Thyroid gland (tissue), 4 donors: ENCODE data around the gene NATD1. TPM values are rescaled to one million over a fixed set of nuclear protein-coding genes. Genes with fewer than 3 reads are reported as not detected.

Source experiments
- DNase-seq, 2 donors: peaks; one replicate each; pipeline ENCODE4 v3.0.0-alpha.2; 2019
- H3K27ac ChIP-seq, 3 donors: fragments of 200-600 bp; sonication (generic); 1 replicate in 2 of 3; 2 replicates in 1 of 3; pipeline ENCODE4 v1.5.1; 2016 to 2019; ENCODE audit warnings: mild to moderate bottlenecking in 1 of 3, moderate library complexity in 1 of 3
- H3K27me3 ChIP-seq: fragments of 200-600 bp; sonication (generic); one replicate; pipeline ENCODE4 v1.5.1; 2019
- H3K36me3 ChIP-seq, 2 donors: fragments of 200-600 bp; sonication (generic); one replicate each; pipeline ENCODE4 v1.5.1; 2016 to 2019
- H3K4me1 ChIP-seq, 2 donors: fragments of 200-600 bp; sonication (generic); one replicate each; pipeline ENCODE4 v1.5.1; 2017 to 2019
- H3K4me3 ChIP-seq, 3 donors: fragments of 200-600 bp; sonication (generic); replicated peaks in 1 of 3; 1 replicate in 2 of 3; 2 replicates in 1 of 3; pipeline ENCODE4 v1.5.1; 2016; ENCODE audit warnings: mild to moderate bottlenecking in 1 of 3
- H3K9me3 ChIP-seq: fragments of 200-600 bp; sonication (generic); one replicate; pipeline ENCODE4 v1.5.1; 2017
- CTCF ChIP-seq, 6 experiments: fragments of 200-600 bp in 3 of 6; fragments of 450-650 bp in 3 of 6; sonication (generic) in 3 of 6; IDR thresholded peaks; one replicate each; pipeline ENCODE4 v1.5.1; 2016 to 2019; ENCODE audit warnings: antibody characterized with exemption in 6 of 6, mild to moderate bottlenecking in 2 of 6, inconsistent platforms in 1 of 6, moderate library complexity in 1 of 6
- POLR2A ChIP-seq, 2 donors: fragments of 450-650 bp; IDR thresholded peaks; one replicate each; pipeline ENCODE4 v1.6.1; 2017; ENCODE audit warnings: antibody characterized with exemption in 2 of 2, mild to moderate bottlenecking in 2 of 2, moderate library complexity in 1 of 2
- WGBS, 2 donors: methylation state at CpG; one replicate each; pipeline ENCODE4 v1.1.5; 2017; 5-methylcytosine and 5-hydroxymethylcytosine counted together
- intact Hi-C: fragments of 100-400 bp; cut with DNase I; formaldehyde crosslinking; loops from one replicate; pipeline ENCODE4 v1.15.1; 2023
- total RNA-seq, 4 donors: library from RNA; depleted of rRNA; stranded (reverse); fragments of >200 nt; gene quantifications; one replicate each; pipeline ENCODE4 v1.2.3, GENCODE V29; 2016

The NATD1 gene
- total RNA-seq, 4 donors from 2014 or later, result 18.6 to 34.1 (median 21.2) TPM

GRCh38 chr17:21217346-21217745 lies 35.9 kb downstream of the NATD1 start:
- Histone ChIP-seq H3K4me1 (peaks cover 18 to 21% of the 10 kb centered on the region in 2 donors), H3K27me3 (no peaks in the 10 kb centered on the region), H3K27ac (no peak overlapping the region), H3K36me3 (no peaks in the 10 kb centered on the region), H3K9me3 (no peaks in the 10 kb centered on the region), H3K4me3 (no peak overlapping the region)
- intact Hi-C loops, result loop anchor here (10.0 kb wide), 1 partner anchor 93 kb away; the partner anchor contains the start of gene DHRS7B
- DNase-seq, result no peak
- TF ChIP-seq CTCF (IDR thresholded peaks at IDR 0.05) (no peak), POLR2A (IDR thresholded peaks at IDR 0.05) (no peak)
- WGBS, 2 donors, result 79 to 87% methylated on average over 1 of the region's 1 CpG

- 89 to 95% methylated on average over 6 of the region's 6 CpGs for WGBS, 2 donors
- no peak for TF ChIP-seq CTCF (IDR thresholded peaks at IDR 0.05)
- TF ChIP-seq POLR2A (IDR thresholded peaks at IDR 0.05), result no peak
- Histone ChIP-seq H3K9me3 (no peaks in the 10 kb centered on the region), H3K4me1 (peaks cover 31 to 35% of the 10 kb centered on the region in 2 donors), H3K27ac (no peak overlapping the region), H3K36me3 (no peaks in the 10 kb centered on the region), H3K27me3 (no peaks in the 10 kb centered on the region), H3K4me3 (no peak overlapping the region)
- no peak for DNase-seq
- intact Hi-C loops, result loop anchor here (10.0 kb wide), 1 partner anchor 91 kb away; the partner anchor contains the start of gene DHRS7B
These were observed 37.3 kb downstream of the NATD1 start for GRCh38 chr17:21215935-21216334.

- 12 to 19% methylated on average over 12 to 22 of the region's 23 CpGs for WGBS, 2 donors
- Histone ChIP-seq H3K36me3 (no peaks in the 10 kb centered on the region), H3K27ac (peak overlapping the region; percentile 77 to 96 (median 90)), H3K4me1 (peaks cover 41 to 45% of the 10 kb centered on the region in 2 donors), H3K9me3 (no peaks in the 10 kb centered on the region), H3K27me3 (no peaks in the 10 kb centered on the region), H3K4me3 (peak overlapping the region; percentile 50 to 97 (median 86))
- intact Hi-C loops, result loop anchor here (5.0 to 10.0 kb wide), 2 partner anchors 90 to 173 kb away; partner anchors contain the start of genes DHRS7B and USP22
- no peak for DNase-seq
- TF ChIP-seq CTCF (IDR thresholded peaks at IDR 0.05) (no peak), POLR2A (IDR thresholded peaks at IDR 0.05) (no peak)
These were observed 38.3 kb downstream of the NATD1 start for GRCh38 chr17:21214777-21215541.

- intact Hi-C loops, result loop anchor here (5.0 to 10.0 kb wide), 2 partner anchors 89 to 172 kb away; partner anchors contain the start of genes DHRS7B and USP22
- 0 to 2% methylated on average over 9 to 10 of the region's 76 CpGs for WGBS, 2 donors
- peak within 1 kb of the TSS; percentile 77 to 96 (median 90) for H3K27ac ChIP-seq
- no peaks in the 10 kb centered on the region for H3K9me3 ChIP-seq
- H3K36me3 ChIP-seq, result no peaks in the 10 kb centered on the region
- H3K4me1 ChIP-seq, result peaks cover 47 to 53% of the 10 kb centered on the region in 2 donors
- H3K4me3 ChIP-seq, result peak within 1 kb of the TSS; percentile 67 to 97 (median 86)
- H3K27me3 ChIP-seq, result no peaks in the 10 kb centered on the region
- peak; percentile 97 to 98 for DNase-seq
- TF ChIP-seq CTCF (IDR thresholded peaks at IDR 0.05), result peak in 2 of 6 experiments; percentile 2 to 25
- TF ChIP-seq POLR2A (IDR thresholded peaks at IDR 0.05), result peak in 1 of 2 donors; percentile 82
These were observed 39.0 kb downstream of the NATD1 start, which contains the start of gene TMEM11 for GRCh38 chr17:21214015-21214776. TSS of gene TMEM11 (minus strand) at chr17:21214161. CDS start at chr17:21214152, 9 bp downstream.
